PC-3 (cell line): ENCODE results near the gene GDI2. TPM values are rescaled to one million over a fixed set of nuclear protein-coding genes. Genes with fewer than 3 reads are reported as not detected.

ENCODE experiments used
- ATAC-seq: fragments of 200-7000 bp; cut with Tn5 transposase; 2 replicates; pipeline ENCODE4 v1.9.1; 2020; ENCODE audit warnings: mild to moderate bottlenecking, moderate library complexity
- BruUV-seq: library from RNA; stranded (reverse); fragments of 400-500 nt; replicated peaks from 2 replicates; lab custom pipeline; 2021; lab: Mats Ljungman, UMichigan
- CTCF ChIA-PET: fragments of 300-600 bp; sonication (Branson Sonifier 250); formaldehyde crosslinking; loops from one replicate; lab custom pipeline; 2022; ENCODE audit warnings: antibody characterized with exemption; lab: Charles Lee
- POLR2A ChIA-PET: fragments of 300-600 bp; sonication (Branson Sonifier 250); formaldehyde crosslinking; loops from one replicate; lab custom pipeline; 2022; ENCODE audit warnings: antibody characterized with exemption; ENCODE audit not compliant: unreplicated experiment; lab: Charles Lee
- DNase-seq: peaks from one replicate; pipeline ENCODE4 v3.0.0-alpha.2; 2015
- H2AFZ ChIP-seq: fragments of 300-600 bp; sonication (generic); 2 replicates; pipeline ENCODE4 v1.6.0; 2016; ENCODE audit warnings: antibody characterized with exemption, low read length
- H3F3A ChIP-seq: fragments of 300-600 bp; sonication (generic); one replicate; pipeline ENCODE4 v1.6.0; 2017; ENCODE audit warnings: antibody characterized with exemption, low read length, control low read depth, mild to moderate bottlenecking; ENCODE audit not compliant: unreplicated experiment
- H3K27ac ChIP-seq: fragments of 300-600 bp; sonication (generic); 2 replicates; pipeline ENCODE4 v1.5.1; 2016; ENCODE audit warnings: mild to moderate bottlenecking, low read length
- H3K27me3 ChIP-seq: fragments of 300-600 bp; sonication (generic); 2 replicates; pipeline ENCODE4 v1.6.1; 2016; ENCODE audit warnings: low read length, mixed read lengths
- H3K36me3 ChIP-seq: fragments of 300-600 bp; sonication (generic); 2 replicates; pipeline ENCODE4 v1.6.1; 2016; ENCODE audit warnings: low read depth, mixed run types, low read length, mixed read lengths
- H3K4me1 ChIP-seq: fragments of 300-600 bp; sonication (generic); 2 replicates; pipeline ENCODE4 v1.5.1; 2016; ENCODE audit warnings: low read length; ENCODE audit not compliant: insufficient read depth
- H3K4me2 ChIP-seq: fragments of 300-600 bp; sonication (generic); 2 replicates; pipeline ENCODE4 v1.6.0; 2016; ENCODE audit warnings: low read length
- H3K4me3 ChIP-seq: fragments of 300-600 bp; sonication (generic); 2 replicates; pipeline ENCODE4 v1.5.1; 2016; ENCODE audit warnings: mild to moderate bottlenecking, low read length, mixed read lengths
- H3K79me2 ChIP-seq: fragments of 300-600 bp; sonication (generic); 2 replicates; pipeline ENCODE4 v1.6.1; 2017; ENCODE audit warnings: low read length, mixed read lengths
- H3K9ac ChIP-seq: fragments of 300-600 bp; sonication (generic); 2 replicates; pipeline ENCODE4 v1.6.0; 2016; ENCODE audit warnings: mild to moderate bottlenecking, low read length
- H3K9me2 ChIP-seq: fragments of 300-600 bp; sonication (generic); replicated peaks from 2 replicates; pipeline ENCODE4 v1.6.1; 2016; ENCODE audit warnings: mixed run types, low read length, mixed read lengths
- H3K9me3 ChIP-seq: fragments of 300-600 bp; sonication (generic); 2 replicates; pipeline ENCODE4 v1.6.1; 2016; ENCODE audit warnings: low read length, mixed read lengths
- H4K20me1 ChIP-seq: fragments of 300-600 bp; sonication (generic); 2 replicates; pipeline ENCODE4 v1.6.1; 2016; ENCODE audit warnings: low read length, mixed read lengths
- EZH2 ChIP-seq: fragments of 300-600 bp; sonication (generic); IDR thresholded peaks from one replicate; pipeline ENCODE4 v1.6.1; 2017; ENCODE audit warnings: antibody characterized with exemption, mild to moderate bottlenecking, low read length; ENCODE audit not compliant: unreplicated experiment
- EZH2phosphoT487 ChIP-seq: fragments of 300-600 bp; sonication (generic); IDR thresholded peaks from 2 replicates; pipeline ENCODE4 v1.6.1; 2018; ENCODE audit warnings: mild to moderate bottlenecking, antibody characterized with exemption, low read length, borderline replicate concordance
- intact Hi-C: fragments of 100-400 bp; cut with micrococcal nuclease; formaldehyde crosslinking; loops from 2 replicates; pipeline ENCODE4 v1.9.0; 2023
- total RNA-seq: library from RNA; depleted of rRNA; stranded (reverse); fragments of >200 nt; gene quantifications from 2 replicates; pipeline ENCODE4 v1.2.3, GENCODE V29; 2014
- TF ChIP-seq, protein P1 (sequence below): fragments of 300-600 bp; sonication (generic); conservative IDR thresholded peaks from 2 replicates; pipeline ENCODE4 v1.5.1; 2017; ENCODE audit warnings: antibody characterized with exemption, low read depth, mild to moderate bottlenecking, low read length

GDI2 gene
- total RNA-seq, 1 experiment from 2014 or later = 122 TPM

DNA sequence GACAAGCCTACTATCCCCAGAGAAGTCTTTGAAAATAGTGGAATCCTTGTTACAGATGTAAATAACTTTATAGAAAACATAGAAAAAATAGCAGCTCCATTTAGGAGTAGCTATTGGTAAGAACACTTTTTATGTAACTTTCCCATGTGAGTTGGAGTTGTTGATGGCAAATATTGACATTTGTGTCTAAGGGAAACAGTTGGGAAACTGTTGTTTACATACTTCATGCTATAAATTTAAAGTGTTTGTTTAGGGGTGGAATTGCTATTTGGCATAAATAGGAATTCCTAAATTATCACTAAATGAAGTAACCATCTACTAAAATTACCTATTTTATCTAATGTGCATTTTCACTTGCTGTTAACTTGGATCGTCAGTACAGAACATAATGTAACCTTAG is 50.7 kb downstream of the GDI2 start:
- ATAC-seq (peak; percentile 53), DNase-seq (no peak)
- Histone ChIP-seq H3K9ac (no peak overlapping the region), H3K27me3 (no peaks in the 10 kb centered on the region), H3F3A (no peaks in the 10 kb centered on the region), H4K20me1 (no peaks in the 10 kb centered on the region), H3K4me3 (no peak overlapping the region), H3K9me2 (no peaks in the 10 kb centered on the region), H3K36me3 (peaks cover 21% of the 10 kb centered on the region; the same call in 1 of the 2 replicates), H3K4me2 (no peak overlapping the region), H3K27ac (no peak overlapping the region), H3K9me3 (no peaks in the 10 kb centered on the region), H3K79me2 (no peaks in the 10 kb centered on the region), H3K4me1 (no peaks in the 10 kb centered on the region), H2AFZ (no peak overlapping the region)
- ChIA-PET CTCF (interaction anchor here (0.6 to 0.7 kb wide), 2 partner anchors 55 to 933 kb away, joined by 8 to 11 read pairs; no protein-coding TSS in a partner anchor), POLR2A (interaction anchor here (0.7 to 0.9 kb wide), 2 partner anchors 51 to 128 kb away, joined by 3 to 22 read pairs; partner anchors contain the start of gene GDI2)
- TF ChIP-seq, protein P1, sequence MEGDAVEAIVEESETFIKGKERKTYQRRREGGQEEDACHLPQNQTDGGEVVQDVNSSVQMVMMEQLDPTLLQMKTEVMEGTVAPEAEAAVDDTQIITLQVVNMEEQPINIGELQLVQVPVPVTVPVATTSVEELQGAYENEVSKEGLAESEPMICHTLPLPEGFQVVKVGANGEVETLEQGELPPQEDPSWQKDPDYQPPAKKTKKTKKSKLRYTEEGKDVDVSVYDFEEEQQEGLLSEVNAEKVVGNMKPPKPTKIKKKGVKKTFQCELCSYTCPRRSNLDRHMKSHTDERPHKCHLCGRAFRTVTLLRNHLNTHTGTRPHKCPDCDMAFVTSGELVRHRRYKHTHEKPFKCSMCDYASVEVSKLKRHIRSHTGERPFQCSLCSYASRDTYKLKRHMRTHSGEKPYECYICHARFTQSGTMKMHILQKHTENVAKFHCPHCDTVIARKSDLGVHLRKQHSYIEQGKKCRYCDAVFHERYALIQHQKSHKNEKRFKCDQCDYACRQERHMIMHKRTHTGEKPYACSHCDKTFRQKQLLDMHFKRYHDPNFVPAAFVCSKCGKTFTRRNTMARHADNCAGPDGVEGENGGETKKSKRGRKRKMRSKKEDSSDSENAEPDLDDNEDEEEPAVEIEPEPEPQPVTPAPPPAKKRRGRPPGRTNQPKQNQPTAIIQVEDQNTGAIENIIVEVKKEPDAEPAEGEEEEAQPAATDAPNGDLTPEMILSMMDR = no peak
- TF ChIP-seq EZH2 (no peak), EZH2phosphoT487 (no peak)
- BruUV-seq = no TSS peak
- intact Hi-C loops = no loop called here

DNA sequence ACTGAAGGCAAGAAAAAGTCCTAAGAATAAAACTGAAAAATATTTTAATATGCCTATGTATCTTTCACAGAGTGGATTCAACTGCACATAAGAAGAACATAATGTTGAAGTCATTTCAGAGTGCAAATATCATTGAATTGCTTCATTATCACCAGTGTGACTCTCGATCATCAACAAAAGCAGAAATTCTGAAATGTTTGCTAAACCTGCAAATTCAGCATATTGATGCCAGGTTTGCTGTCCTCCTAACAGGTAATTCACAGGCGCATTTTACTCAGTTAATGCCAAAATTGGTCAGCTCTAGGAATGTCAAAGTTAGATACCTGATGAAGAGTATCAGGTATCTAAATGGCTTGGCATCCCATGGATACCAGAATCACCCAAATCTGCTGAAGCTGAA is 52.0 kb downstream of the GDI2 start:
- CTCF ChIA-PET = no interaction called here

DNA sequence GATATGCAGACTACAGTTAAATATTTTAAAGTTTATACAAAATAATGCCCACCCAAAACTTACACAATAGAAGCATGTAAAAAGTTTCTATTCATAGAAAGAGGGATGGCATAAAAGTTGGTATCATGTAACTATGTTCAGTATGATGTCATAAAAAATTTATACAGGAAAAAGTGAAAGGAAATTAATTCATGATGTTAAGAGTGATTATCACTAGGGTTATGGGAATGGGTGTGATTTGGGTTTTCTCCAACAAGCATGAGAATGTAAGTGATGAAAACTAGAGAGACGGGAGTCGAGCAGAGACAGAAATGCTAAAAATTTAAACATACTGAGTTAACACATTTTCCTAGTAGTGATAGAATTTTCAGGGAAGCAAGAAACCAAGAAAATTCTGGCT is 52.7 kb downstream of the GDI2 start:
- no peaks in the 10 kb centered on the region for H3F3A ChIP-seq
- H2AFZ ChIP-seq = no peak overlapping the region
- H3K4me3 ChIP-seq = no peak overlapping the region
- intact Hi-C loops = no loop called here
- H3K9ac ChIP-seq = no peak overlapping the region
- no TSS peak for BruUV-seq
- no peaks in the 10 kb centered on the region for H3K9me2 ChIP-seq
- TF ChIP-seq, protein P1 = no peak
- no peak for TF ChIP-seq EZH2phosphoT487
- TF ChIP-seq EZH2 = no peak
- H3K36me3 ChIP-seq = peaks cover 6% of the 10 kb centered on the region; the same call in 1 of the 2 replicates
- no peak overlapping the region for H3K27ac ChIP-seq
- H3K79me2 ChIP-seq = no peaks in the 10 kb centered on the region
- no peaks in the 10 kb centered on the region for H3K9me3 ChIP-seq
- no peaks in the 10 kb centered on the region for H3K4me1 ChIP-seq
- no peaks in the 10 kb centered on the region for H4K20me1 ChIP-seq
- H3K4me2 ChIP-seq = no peak overlapping the region
- CTCF ChIA-PET = no interaction called here
- ATAC-seq (no peak), DNase-seq (no peak)
- POLR2A ChIA-PET = no interaction called here
- H3K27me3 ChIP-seq = no peaks in the 10 kb centered on the region

More for the DNA sequence above, 52.0 kb downstream of the GDI2 start:
- Histone ChIP-seq H3K4me1 (no peaks in the 10 kb centered on the region), H3F3A (no peaks in the 10 kb centered on the region), H3K79me2 (no peaks in the 10 kb centered on the region), H3K36me3 (peaks cover 11% of the 10 kb centered on the region; the same call in 1 of the 2 replicates), H2AFZ (no peak overlapping the region), H3K4me2 (no peak overlapping the region), H3K27me3 (no peaks in the 10 kb centered on the region), H3K9me2 (no peaks in the 10 kb centered on the region), H3K27ac (no peak overlapping the region), H3K4me3 (no peak overlapping the region), H4K20me1 (no peaks in the 10 kb centered on the region), H3K9me3 (no peaks in the 10 kb centered on the region), H3K9ac (no peak overlapping the region)
- no peak for ATAC-seq
- no peak for DNase-seq
- POLR2A ChIA-PET = no interaction called here
- no TSS peak for BruUV-seq
- TF ChIP-seq, protein P1 = no peak
- no peak for TF ChIP-seq EZH2
- TF ChIP-seq EZH2phosphoT487 = no peak
- intact Hi-C loops = no loop called here
